SU-DHL-6 (cell line): ENCODE data around the gene FAM217B.

ENCODE experiments used
- EZH2phosphoT487 ChIP-seq: fragments of 200-600 bp; sonication (generic), shearing (Covaris generic); conservative IDR thresholded peaks from 2 replicates; pipeline ENCODE4 v1.6.1; 2018; ENCODE audit warnings: mild to moderate bottlenecking, antibody characterized with exemption, low read length, moderate library complexity, mixed read lengths
- TF ChIP-seq, protein P1 (sequence below): fragments of 200-600 bp; sonication (generic); IDR thresholded peaks from one replicate; pipeline ENCODE4 v1.5.1; 2017; ENCODE audit warnings: antibody characterized with exemption, mild to moderate bottlenecking, low read length, moderate library complexity; ENCODE audit not compliant: insufficient read depth, poor library complexity, severe bottlenecking

DNA sequence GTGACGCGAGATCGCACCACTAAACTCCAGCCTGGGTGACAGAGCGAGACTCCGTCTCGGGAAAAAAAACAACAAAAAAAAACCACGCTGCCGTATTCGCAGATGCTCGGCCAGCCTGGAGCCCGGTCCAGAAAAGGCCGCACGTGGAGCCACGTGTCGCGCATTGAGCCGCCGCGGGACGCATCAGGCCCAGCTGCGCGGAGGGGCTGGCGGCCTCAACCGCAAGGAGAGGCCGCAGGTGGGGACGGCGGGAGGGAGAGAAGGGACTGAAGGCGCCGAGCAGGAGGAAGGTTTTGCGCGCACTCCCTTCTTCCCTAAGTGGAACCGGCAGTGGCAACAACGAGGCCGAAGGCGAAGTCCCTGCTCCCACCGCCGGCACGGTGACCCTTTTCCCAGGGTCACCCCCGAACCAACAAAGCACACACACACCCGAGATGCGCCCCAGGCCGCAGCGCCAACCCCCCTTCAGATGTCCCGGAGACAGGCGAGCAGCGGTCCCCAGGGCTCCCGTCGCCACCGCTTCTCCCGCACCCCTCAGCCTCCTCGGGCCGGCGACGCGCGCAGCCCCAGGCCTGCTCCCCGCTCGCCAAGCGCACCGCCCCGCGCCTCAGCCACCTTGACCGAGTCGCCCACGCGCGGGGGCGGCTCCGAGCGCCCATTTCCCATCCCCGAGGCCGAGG, 7.4 kb upstream of the FAM217B start:
- no peak for TF ChIP-seq EZH2phosphoT487
- TF ChIP-seq, protein P1, sequence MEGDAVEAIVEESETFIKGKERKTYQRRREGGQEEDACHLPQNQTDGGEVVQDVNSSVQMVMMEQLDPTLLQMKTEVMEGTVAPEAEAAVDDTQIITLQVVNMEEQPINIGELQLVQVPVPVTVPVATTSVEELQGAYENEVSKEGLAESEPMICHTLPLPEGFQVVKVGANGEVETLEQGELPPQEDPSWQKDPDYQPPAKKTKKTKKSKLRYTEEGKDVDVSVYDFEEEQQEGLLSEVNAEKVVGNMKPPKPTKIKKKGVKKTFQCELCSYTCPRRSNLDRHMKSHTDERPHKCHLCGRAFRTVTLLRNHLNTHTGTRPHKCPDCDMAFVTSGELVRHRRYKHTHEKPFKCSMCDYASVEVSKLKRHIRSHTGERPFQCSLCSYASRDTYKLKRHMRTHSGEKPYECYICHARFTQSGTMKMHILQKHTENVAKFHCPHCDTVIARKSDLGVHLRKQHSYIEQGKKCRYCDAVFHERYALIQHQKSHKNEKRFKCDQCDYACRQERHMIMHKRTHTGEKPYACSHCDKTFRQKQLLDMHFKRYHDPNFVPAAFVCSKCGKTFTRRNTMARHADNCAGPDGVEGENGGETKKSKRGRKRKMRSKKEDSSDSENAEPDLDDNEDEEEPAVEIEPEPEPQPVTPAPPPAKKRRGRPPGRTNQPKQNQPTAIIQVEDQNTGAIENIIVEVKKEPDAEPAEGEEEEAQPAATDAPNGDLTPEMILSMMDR: no peak
